Common myeloid progenitor, CD34-positive (primary cell): ENCODE measurements around the gene CACNA2D1.

Experiments used
- CTCF ChIA-PET: fragments of 350-600 bp; sonication (Branson Sonifier 250); formaldehyde crosslinking; loops from one replicate; lab custom pipeline; 2021; ENCODE audit warnings: antibody characterized with exemption; lab: Charles Lee
- POLR2A ChIA-PET: fragments of 350-600 bp; sonication (Branson Sonifier 250); formaldehyde crosslinking; loops from one replicate; lab custom pipeline; 2021; ENCODE audit warnings: antibody characterized with exemption; lab: Charles Lee
- DNase-seq, 3 donors: peaks; one replicate each; pipeline versions ENCODE4 v3.0.0 to v3.0.0-alpha.2; 2013
- H3K27ac ChIP-seq, 2 experiments: 1 replicate in 1 of 2; 2 replicates in 1 of 2; pipeline ENCODE4 v1.7.0; 2013; ENCODE audit warnings: inconsistent platforms in 2 of 2, low read length in 2 of 2, mild to moderate bottlenecking in 2 of 2, low read depth in 1 of 2, moderate library complexity in 1 of 2; ENCODE audit not compliant: severe bottlenecking in 2 of 2, insufficient read depth in 1 of 2, poor library complexity in 1 of 2
- H3K27me3 ChIP-seq, 5 experiments: replicated peaks in 2 of 5; 1 replicate in 3 of 5; 2 replicates in 2 of 5; pipeline versions ENCODE4 v1.6.1 to v1.7.0; 2013; ENCODE audit warnings: low read length in 4 of 5, mild to moderate bottlenecking in 2 of 5, moderate library complexity in 2 of 5, inconsistent platforms in 1 of 5; ENCODE audit not compliant: insufficient read depth in 5 of 5, control insufficient read depth in 4 of 5
- H3K36me3 ChIP-seq, 4 experiments: 1 replicate in 2 of 4; 2 replicates in 2 of 4; pipeline versions ENCODE4 v1.6.1 to v1.7.0; 2013; ENCODE audit warnings: low read length in 3 of 4, control low read depth in 1 of 4, mild to moderate bottlenecking in 1 of 4; ENCODE audit not compliant: control insufficient read depth in 4 of 4, insufficient read depth in 4 of 4
- H3K4me1 ChIP-seq, 4 experiments: 1 replicate in 3 of 4; 2 replicates in 1 of 4; pipeline versions ENCODE4 v1.6.1 to v1.7.1; 2013; ENCODE audit warnings: low read length in 3 of 4, mild to moderate bottlenecking in 3 of 4, control low read depth in 1 of 4, inconsistent platforms in 1 of 4, moderate library complexity in 1 of 4; ENCODE audit not compliant: control insufficient read depth in 4 of 4, insufficient read depth in 4 of 4; ENCODE audit errors: control extremely low read depth in 1 of 4
- H3K4me3 ChIP-seq, 7 experiments: 1 replicate in 4 of 7; 2 replicates in 3 of 7; pipeline versions ENCODE4 v1.5.1 to v1.7.0; 2013; ENCODE audit warnings: mild to moderate bottlenecking in 7 of 7, low read length in 6 of 7, moderate library complexity in 6 of 7, inconsistent platforms in 2 of 7, low read depth in 2 of 7, control low read depth in 1 of 7; ENCODE audit not compliant: insufficient read depth in 4 of 7, control insufficient read depth in 1 of 7; ENCODE audit errors: extremely low read depth in 1 of 7
- H3K9me3 ChIP-seq, 5 experiments: 1 replicate in 4 of 5; 2 replicates in 1 of 5; pipeline versions ENCODE4 v1.6.1 to v1.7.1; 2013; ENCODE audit warnings: low read length in 4 of 5, mild to moderate bottlenecking in 2 of 5, inconsistent platforms in 1 of 5, low read depth in 1 of 5, moderate library complexity in 1 of 5; ENCODE audit not compliant: control insufficient read depth in 4 of 5, insufficient read depth in 2 of 5; ENCODE audit errors: control extremely low read depth in 1 of 5
- WGBS: methylation state at CpG from one replicate; pipeline ENCODE4 v1.1.5; 2013; ENCODE audit not compliant: insufficient coverage; 5-methylcytosine and 5-hydroxymethylcytosine counted together

The CACNA2D1 gene

DNA sequence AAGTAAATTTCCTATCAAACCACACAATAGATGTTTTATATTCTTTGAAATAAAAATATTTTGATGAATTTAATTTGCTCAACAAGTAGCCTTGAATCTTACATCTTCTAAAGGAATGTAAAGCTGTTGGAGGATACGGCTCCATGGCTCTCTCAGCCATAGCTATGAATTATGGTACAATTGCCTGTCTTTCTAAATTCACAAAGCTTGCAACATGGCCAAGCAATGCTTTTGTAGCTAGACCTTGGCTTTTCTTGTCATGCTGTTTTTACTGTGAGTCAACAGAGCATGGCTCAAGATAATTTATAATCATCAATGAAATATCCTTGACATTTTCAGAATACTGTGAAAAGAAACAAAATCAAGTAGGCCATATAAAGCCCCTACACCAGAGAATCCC, 286.7 kb downstream of the CACNA2D1 start:
- ChIA-PET POLR2A (no interaction called here), CTCF (no interaction called here)
- Histone ChIP-seq H3K27ac (no peak overlapping the region), H3K4me3 (no peak overlapping the region), H3K27me3 (no peaks in the 10 kb centered on the region), H3K4me1 (no peaks in the 10 kb centered on the region), H3K36me3 (no peaks in the 10 kb centered on the region), H3K9me3 (no peaks in the 10 kb centered on the region)
- no peak for DNase-seq
- WGBS: 100% methylated on average over 1 of the region's 1 CpG

DNA sequence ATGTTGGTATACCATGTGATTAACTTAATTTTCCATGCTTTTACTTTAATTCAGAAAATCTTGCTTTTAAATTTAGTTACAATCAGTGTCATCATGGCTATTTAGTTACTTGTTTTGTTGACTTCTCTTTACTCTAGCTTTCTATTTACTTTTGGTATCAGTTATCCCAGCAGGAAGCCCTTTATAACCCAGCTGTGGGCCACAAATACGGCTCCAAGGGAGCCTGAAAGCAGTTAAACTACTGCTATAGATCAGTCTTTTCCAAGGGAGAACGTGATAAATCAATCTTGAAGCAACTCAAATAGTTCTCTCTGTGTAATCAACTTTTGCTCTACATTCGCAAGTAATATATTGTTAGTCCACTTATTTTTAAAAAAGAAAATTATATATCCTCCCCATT, 287.4 kb downstream of the CACNA2D1 start:
- H3K36me3 ChIP-seq: no peaks in the 10 kb centered on the region
- WGBS: 100% methylated on average over 1 of the region's 3 CpGs
- H3K4me3 ChIP-seq: no peak overlapping the region
- DNase-seq: no peak
- H3K27ac ChIP-seq: no peak overlapping the region
- CTCF ChIA-PET: no interaction called here
- no peaks in the 10 kb centered on the region for H3K4me1 ChIP-seq
- POLR2A ChIA-PET: no interaction called here
- no peaks in the 10 kb centered on the region for H3K27me3 ChIP-seq
- H3K9me3 ChIP-seq: no peaks in the 10 kb centered on the region

DNA sequence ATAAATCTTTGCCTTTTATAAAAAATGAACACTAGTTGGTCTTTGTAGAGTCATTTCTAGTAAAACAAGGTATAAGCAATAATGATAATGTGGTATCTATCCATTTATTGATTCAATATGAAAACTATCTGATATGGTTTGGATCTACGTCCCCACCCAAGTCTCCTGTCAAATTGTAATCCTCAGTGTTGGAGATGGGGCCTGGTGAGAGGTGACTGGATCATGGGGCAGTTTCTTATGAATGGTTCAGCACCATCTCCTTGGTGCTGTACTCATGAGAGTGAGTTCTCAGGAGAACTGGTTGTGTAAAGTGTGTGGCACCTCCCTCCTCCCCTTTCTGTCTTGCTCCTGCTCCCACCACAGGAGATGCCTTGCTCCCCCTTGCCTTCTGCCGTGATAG, 288.8 kb downstream of the CACNA2D1 start:
- no peaks in the 10 kb centered on the region for H3K9me3 ChIP-seq
- ChIA-PET CTCF (no interaction called here), POLR2A (no interaction called here)
- DNase-seq: no peak
- no peaks in the 10 kb centered on the region for H3K4me1 ChIP-seq
- no peak overlapping the region for H3K27ac ChIP-seq
- H3K36me3 ChIP-seq: no peaks in the 10 kb centered on the region
- H3K4me3 ChIP-seq: no peak overlapping the region
- H3K27me3 ChIP-seq: no peaks in the 10 kb centered on the region
- WGBS: 75% methylated on average over 1 of the region's 2 CpGs

DNA sequence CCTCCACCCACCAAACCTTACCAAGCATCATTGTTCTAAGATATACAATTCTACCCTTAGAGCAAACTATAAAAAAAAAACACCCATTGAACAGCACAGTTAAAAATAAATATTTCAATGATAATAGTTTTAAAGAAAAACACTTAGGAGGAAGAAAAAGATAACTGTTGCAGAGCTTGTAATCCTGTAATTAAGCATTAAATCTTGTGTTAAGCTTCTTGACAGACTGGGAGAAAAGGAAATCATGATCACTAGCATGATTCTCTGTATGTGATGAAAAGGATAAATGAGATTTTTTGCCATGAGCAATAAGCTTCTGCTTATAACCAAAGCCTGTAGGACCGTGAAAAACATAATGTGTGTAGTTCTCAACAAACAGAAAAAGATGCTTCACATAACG, 289.8 kb downstream of the CACNA2D1 start:
- Histone ChIP-seq H3K9me3 (no peaks in the 10 kb centered on the region), H3K27ac (no peak overlapping the region), H3K27me3 (no peaks in the 10 kb centered on the region), H3K36me3 (no peaks in the 10 kb centered on the region), H3K4me1 (no peaks in the 10 kb centered on the region), H3K4me3 (no peak overlapping the region)
- POLR2A ChIA-PET: no interaction called here
- CTCF ChIA-PET: no interaction called here
- DNase-seq: no peak
- no CpG with 5 or more reads among the region's 2 CpGs for WGBS

DNA sequence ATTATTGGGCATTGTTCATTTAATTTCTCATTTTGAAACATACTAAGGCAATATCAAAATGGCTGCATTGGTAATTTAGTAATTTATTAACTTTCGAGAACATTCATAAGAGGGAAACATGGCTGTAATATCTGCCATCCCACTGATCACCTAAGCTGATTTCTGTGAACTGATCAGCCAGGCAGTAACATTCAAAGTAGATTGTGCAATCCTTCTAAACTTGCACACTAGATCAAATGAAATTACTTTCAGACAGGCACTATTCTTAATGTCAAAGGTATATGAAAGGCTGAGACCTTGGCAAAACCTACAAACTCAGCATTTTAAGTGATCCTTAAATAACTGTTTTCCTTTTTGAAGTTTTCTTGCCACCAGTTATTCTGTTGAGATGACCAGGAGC, 290.7 kb downstream of the CACNA2D1 start:
- Histone ChIP-seq H3K9me3 (no peaks in the 10 kb centered on the region), H3K4me1 (no peaks in the 10 kb centered on the region), H3K27ac (no peak overlapping the region), H3K36me3 (no peaks in the 10 kb centered on the region), H3K27me3 (no peaks in the 10 kb centered on the region), H3K4me3 (no peak overlapping the region)
- DNase-seq: no peak
- WGBS: no CpG with 5 or more reads among the region's 1 CpG
- CTCF ChIA-PET: no interaction called here
- POLR2A ChIA-PET: no interaction called here

DNA sequence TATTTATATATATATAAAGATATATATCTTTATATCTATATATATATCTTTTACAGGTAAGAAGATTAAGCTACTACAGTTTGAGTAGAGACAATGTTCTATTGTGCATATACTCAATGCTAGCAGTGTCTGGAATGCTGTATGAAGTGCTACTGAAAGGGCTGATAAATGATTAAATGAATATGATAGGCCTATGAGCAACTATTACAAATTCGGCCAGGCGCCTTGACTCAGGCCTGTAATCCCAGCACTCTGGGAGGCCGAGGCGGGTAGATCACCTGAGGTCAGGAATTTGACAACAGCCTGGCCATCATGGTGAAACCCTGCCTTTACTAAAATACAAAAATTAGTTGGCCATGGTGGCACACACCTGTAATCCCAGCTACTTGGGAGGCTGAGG, 297.1 kb downstream of the CACNA2D1 start:
- H3K9me3 ChIP-seq: no peaks in the 10 kb centered on the region
- no peaks in the 10 kb centered on the region for H3K4me1 ChIP-seq
- no peak for DNase-seq
- H3K27me3 ChIP-seq: no peaks in the 10 kb centered on the region
- H3K36me3 ChIP-seq: no peaks in the 10 kb centered on the region
- ChIA-PET CTCF (interaction anchor here (0.9 kb wide), 1 partner anchor 16 kb away, joined by 3 read pairs; no protein-coding TSS in a partner anchor), POLR2A (no interaction called here)
- H3K4me3 ChIP-seq: no peak overlapping the region
- no peak overlapping the region for H3K27ac ChIP-seq
- 100% methylated on average over 2 of the region's 4 CpGs for WGBS

DNA sequence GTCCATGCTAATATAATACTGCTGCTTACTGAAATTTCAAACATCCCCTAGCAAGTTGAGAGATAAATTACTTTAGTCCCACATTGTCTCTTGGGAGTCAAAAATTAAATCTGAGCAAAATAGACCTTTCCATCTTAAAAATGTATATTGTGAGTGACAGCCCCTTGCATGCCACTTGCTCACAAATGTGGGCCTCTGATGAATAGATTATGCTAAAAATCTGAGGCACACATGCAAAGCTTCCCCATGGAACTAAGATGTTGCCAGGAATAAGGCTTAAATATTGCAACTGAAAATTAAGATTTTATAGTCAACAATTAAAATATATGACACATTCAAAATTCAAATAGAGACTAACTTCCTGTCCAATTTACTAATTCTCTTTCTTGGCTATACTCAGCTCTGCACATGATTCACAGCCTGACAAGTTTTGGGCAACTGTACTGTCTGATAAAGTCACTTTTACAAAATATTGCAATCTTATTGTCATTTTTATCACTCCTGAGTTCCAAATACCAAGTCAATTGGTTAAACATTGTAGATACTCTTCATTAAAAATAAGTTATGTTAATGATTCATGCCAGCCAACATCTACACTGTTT, 301.2 kb downstream of the CACNA2D1 start:
- ChIA-PET POLR2A (no interaction called here), CTCF (no interaction called here)
- H3K36me3 ChIP-seq: no peaks in the 10 kb centered on the region
- H3K27me3 ChIP-seq: no peaks in the 10 kb centered on the region
- no peak overlapping the region for H3K27ac ChIP-seq
- no peaks in the 10 kb centered on the region for H3K9me3 ChIP-seq
- H3K4me3 ChIP-seq: no peak overlapping the region
- DNase-seq: no peak
- no peaks in the 10 kb centered on the region for H3K4me1 ChIP-seq
